Activated CD4-positive, alpha-beta T cell treated with anti-CD3 and anti-CD28 coated beads, Interleukin-2, Interleukin-4, amounts not matched to agents 100 ng/mL and 50 ng/mL, durations not matched to agents 16 hours and 8 hours (primary cell): Measurements from ENCODE around the gene MLXIP.

Source experiments
- DNase-seq: peaks from one replicate; pipeline ENCODE4 v3.0.0-alpha.2; 2020; ENCODE audit warnings: low spot score

The MLXIP gene

DNA sequence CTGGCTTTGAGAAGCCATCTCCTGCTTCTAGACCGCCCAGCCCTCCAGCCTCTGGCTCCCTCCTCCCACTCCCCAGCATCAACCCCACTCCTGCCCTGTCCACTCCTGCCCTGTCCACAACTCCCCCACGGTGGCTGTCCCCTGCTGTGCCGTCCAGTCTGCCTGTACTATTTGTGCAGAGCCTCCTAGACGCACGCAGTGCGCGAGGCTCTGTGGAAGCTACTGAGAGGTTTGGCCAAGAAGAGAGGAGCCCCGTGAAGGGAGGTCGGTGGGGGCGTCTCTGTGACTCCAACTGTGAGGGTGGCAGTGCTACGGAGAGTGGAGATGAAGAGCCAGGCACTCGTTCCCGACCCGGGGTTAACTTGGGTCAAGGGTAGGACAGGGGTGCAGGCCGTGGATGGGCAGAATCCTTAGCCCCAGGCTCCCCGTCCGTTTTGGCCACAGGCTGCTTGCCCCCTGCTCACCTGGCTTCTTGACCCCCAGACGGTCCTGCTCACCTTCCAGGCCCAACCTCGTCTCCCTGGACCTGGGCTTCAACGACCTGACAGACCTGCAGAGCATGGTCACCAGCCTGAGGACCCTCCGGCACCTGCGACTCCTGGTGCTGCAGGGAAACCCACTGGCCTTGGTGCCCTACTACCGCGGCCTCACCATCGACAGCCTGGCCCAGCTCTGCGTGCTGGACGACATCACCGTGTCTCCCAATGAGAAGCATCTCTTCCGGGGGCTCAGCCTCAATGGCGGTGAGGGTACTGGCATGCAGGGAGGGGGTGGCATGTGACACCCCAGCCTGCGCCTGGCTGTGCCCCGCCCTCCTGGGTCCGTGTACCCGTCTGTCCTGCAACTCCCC lies 111.3 kb downstream of the MLXIP start:
- DNase-seq, result no peak

DNA sequence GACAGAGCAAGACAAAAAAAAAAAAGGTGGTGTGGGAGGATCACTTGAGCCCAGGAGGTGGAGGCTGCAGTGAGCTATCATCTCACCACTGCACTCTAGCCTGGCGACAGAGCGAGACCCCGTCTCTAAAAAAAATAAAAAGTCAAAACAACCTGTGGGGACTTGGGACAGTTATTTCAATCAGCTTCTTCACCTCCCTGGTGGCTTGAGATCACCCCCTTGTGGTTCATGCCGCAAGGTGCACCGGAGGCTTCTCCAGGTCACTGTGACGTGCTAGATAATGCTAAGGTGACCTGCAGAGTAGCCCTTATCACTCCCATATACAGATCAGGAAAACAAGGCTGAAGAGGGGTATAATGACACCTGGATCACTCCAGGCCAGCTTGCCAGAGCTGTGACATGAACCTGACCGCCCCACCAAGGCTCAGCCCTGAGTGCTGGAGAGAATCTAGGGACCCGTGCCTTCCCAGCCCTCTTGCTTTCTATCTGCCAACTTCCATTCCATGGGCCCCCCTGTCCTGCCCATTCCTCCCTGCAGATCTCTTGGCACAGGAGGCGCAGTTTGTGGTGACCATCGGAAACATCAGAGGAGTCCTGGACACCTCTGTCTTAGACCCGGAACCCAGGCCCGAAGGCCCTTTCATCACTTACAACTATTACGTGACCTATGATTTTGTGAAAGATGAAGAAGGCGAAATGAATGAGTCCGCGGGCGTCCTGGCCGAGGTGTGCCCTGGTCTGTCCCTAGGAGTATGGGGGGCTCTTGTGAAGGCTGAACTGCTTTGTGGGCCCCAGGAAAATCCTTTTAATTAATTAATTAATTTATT lies 112.5 kb downstream of the MLXIP start:
- peak; percentile 78 for DNase-seq

- no peak for DNase-seq
Measured at GRCh38 chr12:122192441-122192840, 113.9 kb downstream of the MLXIP start.

DNA sequence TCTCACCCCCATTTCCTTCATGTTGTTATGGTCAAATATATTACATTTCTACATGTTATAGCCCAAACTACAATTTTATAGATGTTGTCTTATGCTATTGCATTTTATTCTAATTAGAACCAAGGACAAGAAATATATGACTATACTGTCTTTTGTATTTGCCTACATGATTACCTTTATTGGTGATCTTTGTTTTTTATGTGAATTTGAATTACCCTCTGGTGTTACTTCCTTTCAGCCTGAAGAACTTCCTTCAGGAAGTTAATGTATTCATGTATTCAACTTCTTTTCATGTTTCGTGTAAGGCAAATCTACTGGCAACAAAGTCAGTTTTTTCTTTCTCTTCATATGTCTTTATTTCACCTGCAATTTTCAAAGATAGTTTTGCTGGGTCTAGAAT lies 116.2 kb downstream of the MLXIP start:
- no peak for DNase-seq

- no peak for DNase-seq
Measured at GRCh38 chr12:122195405-122195804, 116.8 kb downstream of the MLXIP start.
